GM19395 (cell line): ENCODE measurements around the gene UBE2H.

Experiments
- ATAC-seq: cut with Tn5 transposase; IDR thresholded peaks from one replicate; pipeline ENCODE4 v1.9.1; 2021; ENCODE audit warnings: mild to moderate bottlenecking, moderate library complexity; ENCODE audit not compliant: unreplicated experiment

The UBE2H gene

GRCh38 chr7:129950933-129951225 lies 1.9 kb downstream of the UBE2H start:
- no peak for ATAC-seq

- peak; percentile 40 for ATAC-seq
These were observed 2.4 kb downstream of the UBE2H start for GRCh38 chr7:129950191-129950932.

GRCh38 chr7:129949292-129950133 lies 3.2 kb downstream of the UBE2H start:
- ATAC-seq, result peak; percentile 38

GRCh38 chr7:129948877-129949291 lies 3.9 kb downstream of the UBE2H start:
- peak; percentile 62 for ATAC-seq

GRCh38 chr7:129948338-129948737 lies 4.4 kb downstream of the UBE2H start:
- no peak for ATAC-seq

GRCh38 chr7:129947701-129948100 lies 5.1 kb downstream of the UBE2H start:
- ATAC-seq, result no peak

GRCh38 chr7:129947049-129947448 lies 5.7 kb downstream of the UBE2H start:
- ATAC-seq, result no peak

GRCh38 chr7:129946282-129946681 lies 6.5 kb downstream of the UBE2H start:
- no peak for ATAC-seq

GRCh38 chr7:129943352-129943751 lies 9.4 kb downstream of the UBE2H start:
- ATAC-seq, result no peak

- ATAC-seq, result no peak
These were observed 12.4 kb downstream of the UBE2H start for GRCh38 chr7:129940329-129940728.

- no peak for ATAC-seq
These were observed 12.9 kb downstream of the UBE2H start for GRCh38 chr7:129939881-129940280.

- ATAC-seq, result no peak
These were observed 19.1 kb downstream of the UBE2H start for GRCh38 chr7:129933627-129934026.

GRCh38 chr7:129926618-129927017 lies 26.1 kb downstream of the UBE2H start:
- no peak for ATAC-seq

- no peak for ATAC-seq
These were observed 27.3 kb downstream of the UBE2H start for GRCh38 chr7:129925416-129926002.

GRCh38 chr7:129924602-129925001 lies 28.2 kb downstream of the UBE2H start:
- no peak for ATAC-seq

GRCh38 chr7:129923709-129924108 lies 29.1 kb downstream of the UBE2H start:
- peak; percentile 76 for ATAC-seq

- ATAC-seq, result no peak
These were observed 33.3 kb downstream of the UBE2H start for GRCh38 chr7:129919492-129919891.

- ATAC-seq, result no peak
These were observed 33.8 kb downstream of the UBE2H start for GRCh38 chr7:129918922-129919321.

GRCh38 chr7:129917934-129918333 lies 34.8 kb downstream of the UBE2H start:
- no peak for ATAC-seq

- no peak for ATAC-seq
These were observed 38.1 kb downstream of the UBE2H start for GRCh38 chr7:129914536-129915272.

- no peak for ATAC-seq
These were observed 39.3 kb downstream of the UBE2H start for GRCh38 chr7:129913428-129913827.
